Measurements from ENCODE around the gene TKTL1.

GRCh38 chrX:154329294-154329693 is 33.7 kb downstream of the TKTL1 start:
- no peak for TF ChIP-seq CTCF (IDR thresholded peaks at IDR 0.05; ENCODE audit: poor library complexity)
- TF ChIP-seq EZH2 (IDR thresholded peaks at IDR 0.05; ENCODE audit: borderline replicate concordance): no peak
- no peak for TF ChIP-seq EZH2phosphoT487 (IDR thresholded peaks at IDR 0.05; ENCODE audit: low read depth, severe bottlenecking, unreplicated experiment)
